GM19328 (cell line): ENCODE results near the gene TFPT.
"Not testable (repeated sequence)": the region's sequence is repeated elsewhere in the genome, so short reads cannot be mapped to it uniquely, and the experiment has no call there.

Experiments
- ATAC-seq: cut with Tn5 transposase; IDR thresholded peaks from one replicate; pipeline ENCODE4 v1.9.1; 2021; ENCODE audit warnings: mild to moderate bottlenecking, moderate library complexity; ENCODE audit not compliant: unreplicated experiment

The TFPT gene

GRCh38 chr19:54124393-54124792 lies 8.9 kb upstream of the TFPT start:
- no peak for ATAC-seq

- ATAC-seq = no peak
Observed at GRCh38 chr19:54123682-54124081, 8.2 kb upstream of the TFPT start.

- ATAC-seq = no peak
Observed at GRCh38 chr19:54121259-54121658, 5.8 kb upstream of the TFPT start.

- ATAC-seq = no peak
Observed at GRCh38 chr19:54114340-54115108, 933 bp downstream of the TFPT start.

GRCh38 chr19:54109651-54110050 lies 5.8 kb downstream of the TFPT start:
- no peak for ATAC-seq

GRCh38 chr19:54108496-54108895 lies 7.0 kb downstream of the TFPT start:
- ATAC-seq = no peak

- no peak for ATAC-seq
Observed at GRCh38 chr19:54107876-54108490, 7.5 kb downstream of the TFPT start.

- ATAC-seq = no peak
Observed at GRCh38 chr19:54106716-54107115, 8.7 kb downstream of the TFPT start.

GRCh38 chr19:54105796-54106195 lies 9.7 kb downstream of the TFPT start:
- ATAC-seq = no peak

- no peak for ATAC-seq
Observed at GRCh38 chr19:54104998-54105715, 10.3 kb downstream of the TFPT start.

GRCh38 chr19:54102421-54103169 lies 12.9 kb downstream of the TFPT start, which contains the start of gene NDUFA3:
Gene NDUFA3 (plus strand): TSS chr19:54102855. CDS start chr19:54102879, 24 bp downstream.
- peak; percentile 97 for ATAC-seq

- no peak for ATAC-seq
Observed at GRCh38 chr19:54100561-54100960, 14.9 kb downstream of the TFPT start, which contains the start of gene OSCAR. Gene OSCAR (minus strand): TSS chr19:54100803. CDS start chr19:54100792, 11 bp downstream.

- ATAC-seq = not testable (repeated sequence)
Observed at GRCh38 chr19:54099903-54100255, 15.6 kb downstream of the TFPT start.

- ATAC-seq = no peak
Observed at GRCh38 chr19:54099190-54099902, 16.1 kb downstream of the TFPT start.

GRCh38 chr19:54096617-54097106 lies 18.8 kb downstream of the TFPT start:
- ATAC-seq = no peak

GRCh38 chr19:54095859-54096616 lies 19.4 kb downstream of the TFPT start:
- not testable (repeated sequence) for ATAC-seq

GRCh38 chr19:54095136-54095858 lies 20.2 kb downstream of the TFPT start:
- ATAC-seq = no peak

GRCh38 chr19:54094426-54095000 lies 20.9 kb downstream of the TFPT start:
- no peak for ATAC-seq
